Activated CD4-positive, alpha-beta memory T cell treated with anti-CD3 and anti-CD28 coated beads, Interleukin-2, amount 10 ng/mL, durations not matched to agents 7 days and 5 days (primary cell): ENCODE results near the gene SRGAP1. TPM values are rescaled to one million over a fixed set of nuclear protein-coding genes. Genes with fewer than 3 reads are reported as not detected.

Experiments
- CTCF ChIA-PET: fragments of 350-600 bp; sonication (Branson Sonifier 250); formaldehyde crosslinking; loops from one replicate; lab custom pipeline; 2021; ENCODE audit warnings: antibody characterized with exemption, inconsistent platforms; lab: Charles Lee
- POLR2A ChIA-PET: fragments of 350-600 bp; sonication (Branson Sonifier 250); formaldehyde crosslinking; loops from one replicate; lab custom pipeline; 2021; ENCODE audit warnings: antibody characterized with exemption; lab: Charles Lee
- DNase-seq: peaks from one replicate; pipeline ENCODE4 v3.0.0-alpha.2; 2020
- H3K27ac Mint-ChIP-seq: one replicate; pipeline ENCODE4 v1.8.0; 2021; ENCODE audit warnings: mild to moderate bottlenecking, mixed read lengths
- H3K27me3 Mint-ChIP-seq: one replicate; pipeline ENCODE4 v1.8.0; 2021; ENCODE audit warnings: mixed read lengths
- H3K36me3 Mint-ChIP-seq: one replicate; pipeline ENCODE4 v1.8.0; 2021; ENCODE audit warnings: low read depth, mixed read lengths
- H3K4me1 Mint-ChIP-seq: one replicate; pipeline ENCODE4 v1.8.0; 2021; ENCODE audit warnings: mixed read lengths
- H3K4me3 Mint-ChIP-seq: one replicate; pipeline ENCODE4 v1.8.0; 2021; ENCODE audit warnings: mild to moderate bottlenecking, mixed read lengths
- H3K9me3 Mint-ChIP-seq: one replicate; pipeline ENCODE4 v1.8.0; 2021; ENCODE audit warnings: mixed read lengths
- total RNA-seq, 2 experiments: library from RNA; stranded (reverse); gene quantifications; one replicate each; pipeline ENCODE4 v1.2.3, GENCODE V29; 2021

The SRGAP1 gene
- total RNA-seq, 2 experiments from 2014 or later = not detected

DNA sequence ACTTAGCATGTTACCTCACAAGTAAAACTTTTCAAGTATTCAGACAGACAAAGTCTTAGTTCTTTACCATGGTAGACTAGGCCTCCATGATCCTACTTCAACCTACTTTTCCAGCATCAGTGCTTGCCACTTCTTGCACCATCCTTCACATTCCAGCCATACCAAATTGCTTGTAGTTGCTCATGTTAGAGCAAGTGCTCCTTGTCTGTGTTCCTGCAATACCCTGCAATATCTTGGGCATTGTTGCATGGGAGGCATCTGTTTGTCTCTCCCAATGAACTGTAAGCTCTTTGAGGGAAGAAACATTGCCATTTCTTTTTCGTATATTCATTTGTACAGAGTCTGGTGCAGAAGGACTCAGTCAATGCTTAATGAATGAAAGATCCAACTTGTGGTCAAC is 78.0 kb downstream of the SRGAP1 start:
- H3K27ac Mint-ChIP-seq = no peak overlapping the region
- no peaks in the 10 kb centered on the region for H3K36me3 Mint-ChIP-seq
- H3K27me3 Mint-ChIP-seq = no peaks in the 10 kb centered on the region
- CTCF ChIA-PET = no interaction called here
- POLR2A ChIA-PET = no interaction called here
- H3K4me3 Mint-ChIP-seq = no peak overlapping the region
- DNase-seq = no peak
- H3K9me3 Mint-ChIP-seq = no peaks in the 10 kb centered on the region
- no peaks in the 10 kb centered on the region for H3K4me1 Mint-ChIP-seq

DNA sequence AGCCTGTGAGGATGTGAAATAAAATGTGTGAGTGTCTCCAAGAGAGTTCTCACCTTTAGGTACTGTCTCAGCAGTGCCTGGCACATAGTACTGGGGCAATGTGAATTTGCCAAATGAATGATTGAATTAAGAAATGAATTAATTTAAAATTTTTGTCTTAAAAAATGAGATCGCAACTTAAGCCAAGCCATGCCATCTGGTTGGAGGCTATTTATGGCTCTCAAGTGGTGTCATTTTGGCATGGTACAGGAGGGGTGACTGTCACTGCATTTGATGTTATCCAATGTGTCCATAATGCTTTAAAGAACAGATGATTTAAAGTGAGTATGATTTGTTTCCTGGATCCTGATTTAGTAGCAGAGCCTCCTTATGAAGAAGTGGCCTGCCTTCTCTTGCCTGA is 80.3 kb downstream of the SRGAP1 start:
- ChIA-PET CTCF (no interaction called here), POLR2A (no interaction called here)
- Mint-ChIP-seq H3K4me3 (no peak overlapping the region), H3K9me3 (no peaks in the 10 kb centered on the region), H3K27me3 (no peaks in the 10 kb centered on the region), H3K27ac (no peak overlapping the region), H3K36me3 (no peaks in the 10 kb centered on the region), H3K4me1 (no peaks in the 10 kb centered on the region)
- DNase-seq = no peak

DNA sequence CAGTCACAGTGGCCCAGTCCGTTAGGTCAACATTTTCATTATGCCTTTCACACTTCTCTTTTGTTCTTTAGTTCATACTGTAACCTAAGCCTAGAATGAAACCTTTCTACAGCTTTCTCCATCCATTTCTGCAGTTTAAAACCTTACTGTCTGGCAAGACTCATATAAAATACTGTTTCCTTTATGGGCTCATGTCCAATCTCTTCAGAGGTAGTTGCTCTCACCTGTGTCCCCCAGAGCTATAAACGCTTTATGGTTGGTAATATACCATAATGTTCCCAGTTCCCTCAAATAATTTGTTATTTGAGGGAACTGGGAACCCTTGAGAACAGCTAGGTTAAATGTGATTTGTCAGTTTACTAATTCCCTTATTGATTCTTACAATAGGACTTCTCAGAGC is 83.0 kb downstream of the SRGAP1 start:
- H3K4me3 Mint-ChIP-seq = no peak overlapping the region
- POLR2A ChIA-PET = no interaction called here

DNA sequence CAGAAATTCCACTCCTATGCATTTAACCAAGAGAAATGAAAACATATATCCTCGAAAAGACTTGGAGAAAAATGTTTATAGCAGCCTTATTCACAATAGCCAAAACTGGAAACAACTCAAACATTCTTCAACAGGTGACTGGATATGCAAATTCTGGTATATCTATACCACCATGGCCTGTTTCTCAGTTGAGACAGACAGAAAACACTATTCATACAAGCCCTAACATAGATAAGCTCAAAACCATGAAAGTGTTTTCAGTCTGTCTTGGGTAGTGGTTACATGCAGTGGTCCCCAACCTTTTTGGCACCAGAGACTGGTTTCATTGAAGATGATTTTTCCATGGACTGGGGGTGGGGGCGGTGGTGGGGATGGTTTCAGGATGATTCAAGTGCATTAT is 83.8 kb downstream of the SRGAP1 start:
- no peak for DNase-seq
- POLR2A ChIA-PET = no interaction called here
- Mint-ChIP-seq H3K4me1 (no peaks in the 10 kb centered on the region), H3K27me3 (peaks cover 4% of the 10 kb centered on the region), H3K36me3 (no peaks in the 10 kb centered on the region), H3K27ac (no peak overlapping the region), H3K9me3 (no peaks in the 10 kb centered on the region), H3K4me3 (no peak overlapping the region)
- CTCF ChIA-PET = no interaction called here

More for the DNA sequence above, 83.0 kb downstream of the SRGAP1 start:
- H3K36me3 Mint-ChIP-seq = no peaks in the 10 kb centered on the region
- no peaks in the 10 kb centered on the region for H3K9me3 Mint-ChIP-seq
- peaks cover 4% of the 10 kb centered on the region for H3K27me3 Mint-ChIP-seq
- H3K27ac Mint-ChIP-seq = no peak overlapping the region
- no peak for DNase-seq
- CTCF ChIA-PET = no interaction called here
- H3K4me1 Mint-ChIP-seq = no peaks in the 10 kb centered on the region

DNA sequence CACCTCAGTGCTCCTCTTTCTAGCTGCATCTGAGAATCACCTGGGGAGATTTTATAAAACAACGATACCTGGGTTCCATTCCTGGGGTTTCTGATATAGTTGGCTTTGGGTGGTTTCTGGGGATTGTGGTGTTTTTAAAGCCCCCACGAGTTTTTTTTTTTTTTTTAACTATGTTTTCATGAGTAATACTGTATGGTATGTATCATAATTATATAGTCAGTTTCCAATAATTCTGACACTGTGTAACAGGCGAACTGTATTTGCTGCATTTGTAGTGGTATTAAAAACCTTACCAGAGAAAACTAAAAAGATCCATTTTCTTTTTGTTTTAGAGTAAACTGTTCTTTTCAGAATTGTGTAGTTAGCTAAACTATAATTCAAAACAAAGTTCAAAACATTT is 84.9 kb downstream of the SRGAP1 start:
- ChIA-PET POLR2A (no interaction called here), CTCF (no interaction called here)
- H3K4me1 Mint-ChIP-seq = no peaks in the 10 kb centered on the region
- DNase-seq = no peak
- H3K4me3 Mint-ChIP-seq = no peak overlapping the region
- no peaks in the 10 kb centered on the region for H3K36me3 Mint-ChIP-seq
- H3K27ac Mint-ChIP-seq = no peak overlapping the region
- no peaks in the 10 kb centered on the region for H3K9me3 Mint-ChIP-seq
- peaks cover 8% of the 10 kb centered on the region for H3K27me3 Mint-ChIP-seq

DNA sequence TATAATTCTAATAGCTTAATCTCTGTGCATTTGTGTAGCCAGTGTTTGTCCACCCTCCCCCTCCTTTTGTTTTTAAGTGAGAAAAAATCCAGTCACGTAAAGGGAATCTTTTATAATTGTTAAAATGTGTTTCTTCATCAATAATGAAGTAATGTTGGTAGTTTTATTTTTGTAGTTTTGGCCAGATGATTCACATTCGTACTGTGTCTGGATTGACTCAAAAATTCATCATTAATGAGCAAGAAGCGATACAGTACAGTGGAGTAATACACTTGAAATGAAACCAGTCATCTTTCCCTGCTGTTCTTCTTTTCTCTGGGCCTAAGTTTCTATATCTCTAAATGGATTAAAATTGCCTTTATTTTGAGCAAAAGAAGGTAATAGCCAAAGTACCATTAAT is 86.5 kb downstream of the SRGAP1 start:
- ChIA-PET POLR2A (no interaction called here), CTCF (no interaction called here)
- Mint-ChIP-seq H3K27ac (no peak overlapping the region), H3K36me3 (no peaks in the 10 kb centered on the region), H3K27me3 (peaks cover 11% of the 10 kb centered on the region), H3K4me3 (no peak overlapping the region), H3K4me1 (no peaks in the 10 kb centered on the region), H3K9me3 (no peaks in the 10 kb centered on the region)
- DNase-seq = no peak

DNA sequence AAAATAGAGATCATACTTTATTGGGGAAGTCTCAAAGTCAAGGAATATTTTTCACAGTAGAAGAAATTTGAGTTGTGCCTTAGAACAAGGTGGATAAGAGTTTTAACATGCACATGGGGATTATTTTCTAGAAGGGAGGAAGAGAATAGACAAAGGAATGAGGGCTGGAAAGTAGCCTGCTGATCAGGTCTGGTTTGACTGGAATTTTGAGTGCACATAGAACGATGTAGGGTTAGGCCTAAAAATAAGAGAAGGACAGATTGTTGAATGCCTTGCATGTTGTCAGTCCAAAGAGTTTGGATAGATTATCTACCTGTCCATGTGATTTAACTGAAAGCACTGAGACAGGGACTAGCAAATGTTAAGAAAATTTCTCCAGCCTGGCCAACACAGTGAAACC is 87.2 kb downstream of the SRGAP1 start:
- H3K4me1 Mint-ChIP-seq = no peaks in the 10 kb centered on the region
- H3K36me3 Mint-ChIP-seq = no peaks in the 10 kb centered on the region
- H3K4me3 Mint-ChIP-seq = no peak overlapping the region
- peaks cover 11% of the 10 kb centered on the region for H3K27me3 Mint-ChIP-seq
- H3K9me3 Mint-ChIP-seq = no peaks in the 10 kb centered on the region
- POLR2A ChIA-PET = no interaction called here
- CTCF ChIA-PET = no interaction called here
- no peak for DNase-seq
- no peak overlapping the region for H3K27ac Mint-ChIP-seq

DNA sequence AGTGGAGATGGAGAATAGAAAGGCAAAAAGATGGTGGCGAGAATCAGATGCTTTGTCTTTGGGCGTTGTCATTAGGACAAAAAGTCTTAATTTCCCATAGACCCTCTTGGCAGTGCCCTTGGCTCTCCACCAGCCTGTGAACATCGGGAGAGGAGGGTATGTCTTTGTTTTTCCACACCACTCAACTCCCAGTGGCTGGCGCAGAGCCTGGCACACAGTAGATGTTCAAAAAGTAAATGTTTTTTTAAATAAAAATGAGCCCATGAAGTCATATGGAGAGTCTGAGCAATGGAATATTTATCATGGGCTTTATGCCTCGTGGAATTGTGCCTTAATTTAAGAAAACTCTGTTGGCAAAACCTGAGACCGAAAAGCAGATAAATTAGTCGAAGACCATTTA is 90.4 kb downstream of the SRGAP1 start:
- no peaks in the 10 kb centered on the region for H3K36me3 Mint-ChIP-seq
- no peak for DNase-seq
- no peak overlapping the region for H3K4me3 Mint-ChIP-seq
- CTCF ChIA-PET = no interaction called here
- no peaks in the 10 kb centered on the region for H3K4me1 Mint-ChIP-seq
- POLR2A ChIA-PET = no interaction called here
- no peaks in the 10 kb centered on the region for H3K9me3 Mint-ChIP-seq
- peaks cover 11% of the 10 kb centered on the region for H3K27me3 Mint-ChIP-seq
- H3K27ac Mint-ChIP-seq = no peak overlapping the region

DNA sequence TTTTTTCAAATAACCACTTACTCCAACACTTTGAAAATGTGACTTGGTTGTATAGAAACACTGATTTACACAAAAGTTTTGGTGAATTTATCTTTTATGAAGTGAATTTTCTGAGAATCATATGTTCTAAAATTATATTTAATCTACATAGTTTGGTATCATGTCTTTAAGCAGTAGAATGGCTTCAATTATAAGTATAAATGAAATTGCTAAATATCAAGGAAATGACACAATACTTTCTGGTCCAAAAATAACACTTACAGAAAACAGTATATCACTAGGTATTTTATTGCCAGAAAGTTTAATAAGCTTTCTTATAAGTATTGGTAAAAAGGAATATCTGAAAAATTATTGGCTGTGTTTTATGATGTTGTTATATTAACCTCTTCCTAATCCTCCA is 90.9 kb downstream of the SRGAP1 start:
- DNase-seq = no peak
- Mint-ChIP-seq H3K4me1 (no peaks in the 10 kb centered on the region), H3K27ac (no peak overlapping the region), H3K36me3 (no peaks in the 10 kb centered on the region), H3K4me3 (no peak overlapping the region), H3K9me3 (no peaks in the 10 kb centered on the region), H3K27me3 (peaks cover 11% of the 10 kb centered on the region)
- ChIA-PET CTCF (no interaction called here), POLR2A (no interaction called here)

DNA sequence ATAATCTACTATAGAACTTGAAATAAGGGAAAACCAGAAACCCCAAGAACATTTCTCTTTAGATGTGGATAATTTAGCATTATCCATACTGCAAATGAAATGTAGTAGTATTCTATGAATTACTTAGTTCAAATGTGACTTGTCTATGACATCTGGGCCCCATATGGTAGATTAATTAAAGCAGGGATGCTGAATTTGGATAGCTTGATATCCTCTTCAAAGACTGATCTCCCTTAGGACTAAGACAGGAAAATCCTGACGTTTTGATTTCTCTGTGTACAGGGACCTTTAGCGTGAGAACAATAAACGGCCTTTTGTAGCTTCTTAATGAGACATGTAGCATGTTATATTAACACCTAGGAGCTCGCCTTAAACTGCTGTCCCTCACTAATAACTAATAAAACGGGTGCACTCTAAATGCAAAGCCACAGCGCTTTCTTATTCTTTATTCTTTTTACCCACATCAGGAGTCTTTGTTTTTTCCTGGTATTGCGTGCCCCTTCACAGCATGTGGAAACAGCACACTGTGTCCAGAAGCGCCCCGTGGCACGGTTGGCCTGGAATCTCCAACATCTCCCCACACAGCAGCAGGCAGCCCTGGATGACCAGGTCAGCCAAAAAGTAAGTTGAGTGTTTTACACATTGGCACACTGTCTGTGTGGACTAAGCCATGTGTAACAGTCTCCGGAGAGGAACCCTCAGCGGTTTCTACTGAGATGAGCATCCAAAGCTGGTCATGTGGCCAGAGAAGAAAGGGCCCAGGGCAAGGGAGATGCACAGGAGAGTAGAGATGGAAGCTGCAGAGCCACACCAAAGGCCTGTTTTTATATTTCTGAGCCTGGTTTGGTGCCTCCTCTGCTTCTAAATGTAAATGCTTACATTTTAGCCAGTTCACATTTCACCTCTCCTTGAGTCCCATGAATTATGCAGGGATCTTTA is 93.1 kb downstream of the SRGAP1 start:
- H3K9me3 Mint-ChIP-seq = no peaks in the 10 kb centered on the region
- CTCF ChIA-PET = no interaction called here
- H3K36me3 Mint-ChIP-seq = no peaks in the 10 kb centered on the region
- POLR2A ChIA-PET = no interaction called here
- H3K4me1 Mint-ChIP-seq = no peaks in the 10 kb centered on the region
- H3K27ac Mint-ChIP-seq = no peak overlapping the region
- H3K4me3 Mint-ChIP-seq = no peak overlapping the region
- H3K27me3 Mint-ChIP-seq = peaks cover 7% of the 10 kb centered on the region
- no peak for DNase-seq

DNA sequence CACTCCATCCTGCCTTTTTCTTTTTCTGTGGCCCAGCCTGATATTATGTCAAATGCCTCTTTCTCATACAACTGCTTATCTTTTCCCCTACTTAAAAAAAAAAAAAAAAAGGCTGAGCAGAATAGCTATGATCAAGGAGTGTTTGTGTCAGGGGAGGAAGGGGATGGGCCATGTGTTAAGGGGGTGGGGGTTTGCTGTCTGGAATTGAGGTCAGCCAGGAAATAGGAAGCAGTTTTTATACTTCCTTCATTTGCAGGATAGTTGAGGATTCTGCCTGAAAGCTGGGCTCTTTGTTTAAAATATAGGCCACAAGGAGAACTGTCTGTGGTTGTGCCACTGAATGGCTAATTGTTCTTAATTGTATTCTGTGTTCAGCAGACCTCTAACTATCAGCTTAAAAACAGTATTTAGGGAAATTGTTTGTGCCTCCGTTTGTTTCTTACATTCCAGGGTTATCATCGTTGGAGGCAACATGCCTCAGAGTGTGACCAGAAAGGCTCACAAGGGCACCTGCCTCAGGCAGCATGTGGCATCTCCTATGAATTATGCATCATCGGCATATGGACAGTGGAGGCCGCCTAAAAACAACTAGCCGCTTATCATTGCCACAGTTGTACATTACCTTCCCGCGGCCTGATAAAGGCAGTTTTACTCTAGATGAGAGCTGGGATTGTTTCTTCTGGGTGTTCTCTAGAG is 96.0 kb downstream of the SRGAP1 start:
- Mint-ChIP-seq H3K4me3 (no peak overlapping the region), H3K27ac (no peak overlapping the region), H3K27me3 (no peaks in the 10 kb centered on the region), H3K9me3 (no peaks in the 10 kb centered on the region), H3K4me1 (no peaks in the 10 kb centered on the region), H3K36me3 (no peaks in the 10 kb centered on the region)
- CTCF ChIA-PET = no interaction called here
- POLR2A ChIA-PET = no interaction called here
- DNase-seq = no peak

DNA sequence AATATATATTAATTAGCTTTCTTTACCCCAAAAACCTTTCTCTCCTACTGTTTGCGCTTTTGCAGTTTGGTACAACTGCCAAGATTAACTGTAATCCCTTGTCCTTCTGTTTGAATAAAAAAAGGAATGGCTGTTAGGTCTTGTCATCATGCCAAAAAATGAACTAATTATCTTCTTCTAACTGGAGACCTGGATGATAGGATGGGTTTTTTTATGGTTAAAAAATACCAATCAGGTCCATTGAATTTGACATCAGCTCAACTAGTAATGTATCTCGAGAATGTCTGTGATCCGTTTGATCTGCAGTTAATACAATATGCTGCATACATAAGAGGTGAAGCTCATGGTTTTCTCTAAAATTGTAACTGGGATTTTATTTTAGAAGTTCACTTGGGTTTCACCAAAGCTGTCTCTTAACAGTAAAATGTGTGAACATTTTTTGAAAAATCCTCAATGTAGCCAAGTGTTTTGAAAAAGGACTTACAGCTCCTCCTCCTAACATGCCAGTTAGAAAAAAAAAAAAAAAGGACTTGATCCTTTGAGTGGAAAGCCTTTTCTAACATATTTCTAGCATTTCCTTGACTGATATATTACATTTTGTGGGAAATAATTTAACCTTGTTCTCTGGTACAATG is 96.8 kb downstream of the SRGAP1 start:
- H3K36me3 Mint-ChIP-seq = no peaks in the 10 kb centered on the region
- CTCF ChIA-PET = interaction anchor here (0.7 kb wide), 1 partner anchor 91 kb away, joined by 3 read pairs; no protein-coding TSS in a partner anchor
- no peak overlapping the region for H3K27ac Mint-ChIP-seq
- no peaks in the 10 kb centered on the region for H3K27me3 Mint-ChIP-seq
- no peaks in the 10 kb centered on the region for H3K4me1 Mint-ChIP-seq
- H3K9me3 Mint-ChIP-seq = no peaks in the 10 kb centered on the region
- POLR2A ChIA-PET = no interaction called here
- no peak overlapping the region for H3K4me3 Mint-ChIP-seq
- no peak for DNase-seq

DNA sequence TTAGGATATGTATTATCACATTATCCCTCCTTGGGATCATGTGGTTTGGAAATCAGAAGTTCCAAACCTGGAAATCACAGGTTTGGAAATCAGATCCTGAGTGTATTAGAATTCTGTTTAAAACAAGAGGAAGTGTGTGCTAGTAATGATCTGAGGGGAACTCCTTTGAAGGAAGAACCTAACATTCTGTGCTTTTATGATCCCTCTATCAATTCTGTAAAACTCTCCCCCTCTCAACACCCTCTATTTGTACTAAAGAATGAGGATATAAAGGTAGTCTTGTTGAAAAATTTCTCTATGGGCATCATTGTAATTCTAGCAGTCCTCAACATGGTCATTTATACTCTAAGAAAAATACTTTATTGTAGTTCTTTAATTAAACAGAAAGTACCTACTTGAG is 97.4 kb downstream of the SRGAP1 start:
- H3K27ac Mint-ChIP-seq = no peak overlapping the region
- CTCF ChIA-PET = no interaction called here
- no peaks in the 10 kb centered on the region for H3K36me3 Mint-ChIP-seq
- no peaks in the 10 kb centered on the region for H3K4me1 Mint-ChIP-seq
- H3K27me3 Mint-ChIP-seq = no peaks in the 10 kb centered on the region
- DNase-seq = no peak
- no peak overlapping the region for H3K4me3 Mint-ChIP-seq
- POLR2A ChIA-PET = no interaction called here
- no peaks in the 10 kb centered on the region for H3K9me3 Mint-ChIP-seq
